Neural cell (in vitro differentiated cells): Measurements from ENCODE around the gene CDS1.

Experiments used
- EP300 ChIP-seq: fragments of 450-650 bp; conservative IDR thresholded peaks from 2 replicates; pipeline ENCODE4 v1.6.1; 2014; ENCODE audit warnings: antibody characterized with exemption, mild to moderate bottlenecking, moderate library complexity; ENCODE audit not compliant: poor library complexity, severe bottlenecking
- EZH2 ChIP-seq: fragments of 200-600, 300-800 bp; shearing (Covaris generic), sonication (generic); IDR thresholded peaks from 2 replicates; pipeline ENCODE4 v1.6.1; 2014; ENCODE audit warnings: antibody characterized with exemption, low read length, borderline replicate concordance, mild to moderate bottlenecking; ENCODE audit not compliant: insufficient read depth, poor library complexity, severe bottlenecking
- MXI1 ChIP-seq: fragments of 450-650 bp; conservative IDR thresholded peaks from 2 replicates; pipeline ENCODE4 v1.6.1; 2014; ENCODE audit warnings: antibody characterized with exemption, mild to moderate bottlenecking; ENCODE audit not compliant: poor library complexity, severe bottlenecking
- POLR2AphosphoS5 ChIP-seq: IDR thresholded peaks from 2 replicates; pipeline ENCODE4 v1.6.1; 2012
- RAD21 ChIP-seq: fragments of 450-650 bp; conservative IDR thresholded peaks from 2 replicates; pipeline ENCODE4 v1.6.1; 2014; ENCODE audit warnings: antibody characterized with exemption, mild to moderate bottlenecking, moderate library complexity
- SMC3 ChIP-seq: fragments of 450-650 bp; conservative IDR thresholded peaks from 2 replicates; pipeline ENCODE4 v1.6.1; 2014; ENCODE audit warnings: antibody characterized with exemption, mild to moderate bottlenecking, moderate library complexity; ENCODE audit not compliant: poor library complexity
- TF ChIP-seq, protein P1 (sequence below): fragments of 450-650 bp; IDR thresholded peaks from 2 replicates; pipeline ENCODE4 v1.5.1; 2014; ENCODE audit warnings: antibody characterized with exemption, mild to moderate bottlenecking, moderate library complexity; ENCODE audit not compliant: poor library complexity, severe bottlenecking
- TF ChIP-seq, protein P2 (sequence below): IDR thresholded peaks from 2 replicates; pipeline ENCODE4 v1.6.1; 2012; ENCODE audit warnings: borderline replicate concordance

DNA sequence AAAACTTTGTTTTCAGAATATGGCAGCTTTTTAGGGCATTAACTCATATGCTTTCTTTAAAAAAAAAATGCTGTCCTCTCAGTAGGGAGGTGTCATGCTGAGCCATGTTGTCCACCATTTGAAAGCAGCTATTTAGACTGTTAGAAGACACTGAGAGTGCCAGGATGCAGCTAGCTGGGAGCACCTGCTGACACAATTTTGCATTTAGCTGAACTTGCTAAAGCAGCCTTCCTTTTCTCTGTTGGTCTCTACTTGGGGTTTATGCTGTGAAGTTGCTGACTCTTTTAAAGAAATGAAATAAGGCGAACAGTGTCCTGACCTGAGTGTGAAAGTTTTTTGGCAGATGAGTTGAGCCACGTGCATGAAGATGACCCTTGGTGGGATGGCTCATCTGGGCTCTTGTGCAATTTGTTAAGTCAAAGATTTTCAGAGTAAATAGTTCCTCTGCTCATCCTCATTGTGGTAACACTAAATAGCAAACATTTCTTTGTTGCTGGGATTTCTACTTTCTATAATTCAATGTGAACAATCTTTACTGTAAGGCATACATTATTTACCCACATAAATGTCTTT lies 64.5 kb downstream of the CDS1 start:
- TF ChIP-seq, protein P1, sequence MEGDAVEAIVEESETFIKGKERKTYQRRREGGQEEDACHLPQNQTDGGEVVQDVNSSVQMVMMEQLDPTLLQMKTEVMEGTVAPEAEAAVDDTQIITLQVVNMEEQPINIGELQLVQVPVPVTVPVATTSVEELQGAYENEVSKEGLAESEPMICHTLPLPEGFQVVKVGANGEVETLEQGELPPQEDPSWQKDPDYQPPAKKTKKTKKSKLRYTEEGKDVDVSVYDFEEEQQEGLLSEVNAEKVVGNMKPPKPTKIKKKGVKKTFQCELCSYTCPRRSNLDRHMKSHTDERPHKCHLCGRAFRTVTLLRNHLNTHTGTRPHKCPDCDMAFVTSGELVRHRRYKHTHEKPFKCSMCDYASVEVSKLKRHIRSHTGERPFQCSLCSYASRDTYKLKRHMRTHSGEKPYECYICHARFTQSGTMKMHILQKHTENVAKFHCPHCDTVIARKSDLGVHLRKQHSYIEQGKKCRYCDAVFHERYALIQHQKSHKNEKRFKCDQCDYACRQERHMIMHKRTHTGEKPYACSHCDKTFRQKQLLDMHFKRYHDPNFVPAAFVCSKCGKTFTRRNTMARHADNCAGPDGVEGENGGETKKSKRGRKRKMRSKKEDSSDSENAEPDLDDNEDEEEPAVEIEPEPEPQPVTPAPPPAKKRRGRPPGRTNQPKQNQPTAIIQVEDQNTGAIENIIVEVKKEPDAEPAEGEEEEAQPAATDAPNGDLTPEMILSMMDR: no peak
- TF ChIP-seq EP300 (no peak), SMC3 (no peak), EZH2 (no peak), RAD21 (no peak), POLR2AphosphoS5 (peak; percentile 38), MXI1 (no peak)
- TF ChIP-seq, protein P2, sequence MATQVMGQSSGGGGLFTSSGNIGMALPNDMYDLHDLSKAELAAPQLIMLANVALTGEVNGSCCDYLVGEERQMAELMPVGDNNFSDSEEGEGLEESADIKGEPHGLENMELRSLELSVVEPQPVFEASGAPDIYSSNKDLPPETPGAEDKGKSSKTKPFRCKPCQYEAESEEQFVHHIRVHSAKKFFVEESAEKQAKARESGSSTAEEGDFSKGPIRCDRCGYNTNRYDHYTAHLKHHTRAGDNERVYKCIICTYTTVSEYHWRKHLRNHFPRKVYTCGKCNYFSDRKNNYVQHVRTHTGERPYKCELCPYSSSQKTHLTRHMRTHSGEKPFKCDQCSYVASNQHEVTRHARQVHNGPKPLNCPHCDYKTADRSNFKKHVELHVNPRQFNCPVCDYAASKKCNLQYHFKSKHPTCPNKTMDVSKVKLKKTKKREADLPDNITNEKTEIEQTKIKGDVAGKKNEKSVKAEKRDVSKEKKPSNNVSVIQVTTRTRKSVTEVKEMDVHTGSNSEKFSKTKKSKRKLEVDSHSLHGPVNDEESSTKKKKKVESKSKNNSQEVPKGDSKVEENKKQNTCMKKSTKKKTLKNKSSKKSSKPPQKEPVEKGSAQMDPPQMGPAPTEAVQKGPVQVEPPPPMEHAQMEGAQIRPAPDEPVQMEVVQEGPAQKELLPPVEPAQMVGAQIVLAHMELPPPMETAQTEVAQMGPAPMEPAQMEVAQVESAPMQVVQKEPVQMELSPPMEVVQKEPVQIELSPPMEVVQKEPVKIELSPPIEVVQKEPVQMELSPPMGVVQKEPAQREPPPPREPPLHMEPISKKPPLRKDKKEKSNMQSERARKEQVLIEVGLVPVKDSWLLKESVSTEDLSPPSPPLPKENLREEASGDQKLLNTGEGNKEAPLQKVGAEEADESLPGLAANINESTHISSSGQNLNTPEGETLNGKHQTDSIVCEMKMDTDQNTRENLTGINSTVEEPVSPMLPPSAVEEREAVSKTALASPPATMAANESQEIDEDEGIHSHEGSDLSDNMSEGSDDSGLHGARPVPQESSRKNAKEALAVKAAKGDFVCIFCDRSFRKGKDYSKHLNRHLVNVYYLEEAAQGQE: no peak
